ENCODE data around the gene CLPTM1.
A peak's percentile ranks its signal among the peaks of the same experiment; 100 is the strongest.

The CLPTM1 gene

GRCh38 chr19:44975444-44975843, 20.3 kb downstream of the CLPTM1 start:
- Mint-ChIP-seq H3K4me1 (peaks cover 6% of the 10 kb centered on the region), H3K9me3 (no peaks in the 10 kb centered on the region), H3K27ac (no peak overlapping the region), H3K27me3 (no peaks in the 10 kb centered on the region), H3K4me3 (no peak overlapping the region), H3K36me3 (peaks cover 18% of the 10 kb centered on the region)
- ATAC-seq (ENCODE audit: low read depth) (no peak), DNase-seq (ENCODE audit: low spot score in 2 of 2) (no peak)

- peaks cover 13% of the 10 kb centered on the region for H3K36me3 Mint-ChIP-seq
- DNase-seq (ENCODE audit: low spot score in 2 of 2) = no peak
- no peak overlapping the region for H3K4me3 Mint-ChIP-seq
These were observed 28.8 kb downstream of the CLPTM1 start for GRCh38 chr19:44984005-44984404.

GRCh38 chr19:44985445-44985844, 30.3 kb downstream of the CLPTM1 start:
- Mint-ChIP-seq H3K4me3 (no peak overlapping the region), H3K27me3 (no peaks in the 10 kb centered on the region), H3K36me3 (peaks cover 12% of the 10 kb centered on the region), H3K27ac (no peak overlapping the region), H3K4me1 (peaks cover 8% of the 10 kb centered on the region), H3K9me3 (no peaks in the 10 kb centered on the region)
- ATAC-seq (ENCODE audit: low read depth) (no peak), DNase-seq (ENCODE audit: low spot score in 2 of 2) (no peak)

More at GRCh38 chr19:44984005-44984404, 28.8 kb downstream of the CLPTM1 start:
- H3K9me3 Mint-ChIP-seq = no peaks in the 10 kb centered on the region
- no peaks in the 10 kb centered on the region for H3K27me3 Mint-ChIP-seq
- peaks cover 6% of the 10 kb centered on the region for H3K4me1 Mint-ChIP-seq
- no peak for ATAC-seq (ENCODE audit: low read depth)
- H3K27ac Mint-ChIP-seq = peak overlapping the region; percentile 28

- H3K9me3 Mint-ChIP-seq = no peaks in the 10 kb centered on the region
- H3K4me1 Mint-ChIP-seq = peaks cover 8% of the 10 kb centered on the region
- H3K36me3 Mint-ChIP-seq = peaks cover 12% of the 10 kb centered on the region
- no peak overlapping the region for H3K4me3 Mint-ChIP-seq
- DNase-seq (ENCODE audit: low spot score in 2 of 2) (no peak), ATAC-seq (ENCODE audit: low read depth) (no peak)
- H3K27me3 Mint-ChIP-seq = no peaks in the 10 kb centered on the region
- peak overlapping the region; percentile 79 for H3K27ac Mint-ChIP-seq
These were observed 31.2 kb downstream of the CLPTM1 start for GRCh38 chr19:44986389-44986788.

GRCh38 chr19:44987148-44987675, 32.0 kb downstream of the CLPTM1 start:
- no peaks in the 10 kb centered on the region for H3K9me3 Mint-ChIP-seq

DNA sequence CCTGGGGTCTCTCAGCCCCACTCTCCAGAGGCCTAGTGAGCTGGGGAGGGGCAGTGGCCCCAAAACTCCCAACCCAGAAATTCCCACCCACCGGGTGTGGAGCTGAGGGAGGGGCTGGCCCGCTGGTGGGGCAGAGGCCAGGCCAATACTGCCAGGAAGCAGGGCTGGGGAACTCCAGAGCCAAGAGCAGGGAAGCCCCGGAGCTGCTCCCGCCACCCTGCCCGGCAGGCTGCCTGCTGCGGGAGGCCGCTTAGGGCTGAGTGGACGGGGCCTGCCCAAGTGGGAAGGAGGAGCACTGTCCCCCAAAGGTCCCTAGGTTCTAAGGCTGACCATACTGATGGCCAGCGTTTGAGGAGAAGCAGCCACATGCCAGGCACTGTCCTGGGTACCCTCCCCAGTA, 33.1 kb downstream of the CLPTM1 start:
- H3K4me3 Mint-ChIP-seq = no peak overlapping the region
- H3K4me1 Mint-ChIP-seq = peaks cover 8% of the 10 kb centered on the region
- DNase-seq (ENCODE audit: low spot score in 2 of 2) = no peak
- peaks cover 19% of the 10 kb centered on the region for H3K36me3 Mint-ChIP-seq
- no peaks in the 10 kb centered on the region for H3K9me3 Mint-ChIP-seq
- no peak for ATAC-seq (ENCODE audit: low read depth)
- no peak overlapping the region for H3K27ac Mint-ChIP-seq
- H3K27me3 Mint-ChIP-seq = no peaks in the 10 kb centered on the region

More at GRCh38 chr19:44987148-44987675, 32.0 kb downstream of the CLPTM1 start:
- no peak for ATAC-seq (ENCODE audit: low read depth)
- peaks cover 8% of the 10 kb centered on the region for H3K4me1 Mint-ChIP-seq
- H3K4me3 Mint-ChIP-seq = no peak overlapping the region
- no peaks in the 10 kb centered on the region for H3K27me3 Mint-ChIP-seq
- peak overlapping the region; percentile 89 for H3K27ac Mint-ChIP-seq
- H3K36me3 Mint-ChIP-seq = peaks cover 19% of the 10 kb centered on the region
- no peak for DNase-seq (ENCODE audit: low spot score in 2 of 2)

DNA sequence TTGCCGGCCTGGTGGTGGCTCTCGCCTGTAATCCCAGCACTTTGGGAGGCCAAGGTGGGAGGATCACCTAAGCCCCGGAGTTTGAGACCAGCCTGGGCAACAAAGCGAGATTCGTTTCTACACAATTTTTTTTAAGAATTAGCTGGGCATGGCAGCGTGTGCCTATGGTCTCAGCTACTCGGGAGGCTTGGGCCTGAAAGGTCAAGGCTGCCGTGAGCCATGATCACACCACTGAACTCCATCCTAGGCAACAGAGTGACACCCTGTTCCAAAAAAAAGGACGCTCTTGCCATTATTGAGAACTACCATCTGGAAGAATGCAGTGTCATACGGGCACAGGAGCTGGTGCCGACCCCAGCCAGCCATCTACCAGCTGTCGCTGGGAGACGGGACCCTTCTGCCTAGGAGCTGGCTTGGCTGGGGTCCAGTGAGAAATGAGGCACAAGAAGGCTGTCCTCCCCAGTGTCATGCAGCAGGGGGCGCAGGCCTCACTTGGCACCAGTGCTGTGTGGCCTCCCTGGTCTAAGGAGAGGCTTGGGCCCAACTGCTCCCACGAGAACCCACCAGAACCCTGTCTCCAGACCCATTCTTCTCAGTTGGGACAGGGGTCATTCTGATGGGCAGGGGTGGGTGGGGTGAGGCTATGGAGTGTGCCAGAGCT, 33.8 kb downstream of the CLPTM1 start:
- DNase-seq (ENCODE audit: low spot score in 2 of 2) (peak; percentile 72 to 75), ATAC-seq (ENCODE audit: low read depth) (peak; percentile 97)
- Mint-ChIP-seq H3K9me3 (no peaks in the 10 kb centered on the region), H3K4me1 (peaks cover 8% of the 10 kb centered on the region), H3K4me3 (no peak overlapping the region), H3K36me3 (peaks cover 20% of the 10 kb centered on the region), H3K27me3 (no peaks in the 10 kb centered on the region), H3K27ac (peak overlapping the region; percentile 57)

DNA sequence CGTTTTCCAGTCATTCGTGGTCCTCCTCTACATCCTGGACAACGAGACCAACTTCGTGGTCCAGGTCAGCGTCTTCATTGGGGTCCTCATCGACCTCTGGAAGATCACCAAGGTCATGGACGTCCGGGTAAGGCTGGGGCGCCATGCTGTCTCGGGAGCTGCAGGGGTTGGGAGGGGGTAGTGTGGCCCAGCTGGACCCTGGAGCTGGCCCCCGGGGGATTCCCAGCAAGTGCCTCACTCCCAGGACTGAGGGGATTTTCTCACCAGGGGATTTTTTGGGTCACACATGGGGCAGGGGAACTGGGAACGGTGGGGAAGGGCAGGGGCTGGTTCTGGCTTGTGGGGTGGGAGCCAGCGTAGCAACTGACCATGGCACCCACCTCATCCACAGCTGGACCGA, 35.3 kb downstream of the CLPTM1 start:
- Mint-ChIP-seq H3K27me3 (no peaks in the 10 kb centered on the region), H3K4me1 (peaks cover 12% of the 10 kb centered on the region), H3K4me3 (no peak overlapping the region), H3K36me3 (peaks cover 23% of the 10 kb centered on the region), H3K9me3 (no peaks in the 10 kb centered on the region), H3K27ac (no peak overlapping the region)
- ATAC-seq (ENCODE audit: low read depth) (no peak), DNase-seq (ENCODE audit: low spot score in 2 of 2) (no peak)

DNA sequence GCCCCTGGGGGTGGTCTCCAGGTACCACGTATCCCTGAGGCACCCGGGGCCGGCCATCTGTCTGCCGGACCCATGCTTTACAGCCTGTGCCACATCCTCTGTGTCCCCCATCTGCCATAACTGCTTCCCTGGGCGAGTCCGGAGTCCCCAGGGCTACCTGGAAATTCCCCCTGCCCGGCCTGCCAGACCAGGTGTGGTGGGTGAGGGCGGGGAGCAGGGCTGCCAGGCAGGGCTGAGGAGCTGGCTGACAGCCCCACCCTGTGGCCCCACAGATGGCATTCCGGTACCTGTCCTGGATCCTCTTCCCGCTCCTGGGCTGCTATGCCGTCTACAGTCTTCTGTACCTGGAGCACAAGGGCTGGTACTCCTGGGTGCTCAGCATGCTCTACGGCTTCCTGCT, 35.8 kb downstream of the CLPTM1 start:
- ATAC-seq (ENCODE audit: low read depth) (no peak), DNase-seq (ENCODE audit: low spot score in 2 of 2) (no peak)
- Mint-ChIP-seq H3K36me3 (peaks cover 21% of the 10 kb centered on the region), H3K27ac (no peak overlapping the region), H3K9me3 (no peaks in the 10 kb centered on the region), H3K27me3 (no peaks in the 10 kb centered on the region), H3K4me1 (peaks cover 12% of the 10 kb centered on the region), H3K4me3 (no peak overlapping the region)

DNA sequence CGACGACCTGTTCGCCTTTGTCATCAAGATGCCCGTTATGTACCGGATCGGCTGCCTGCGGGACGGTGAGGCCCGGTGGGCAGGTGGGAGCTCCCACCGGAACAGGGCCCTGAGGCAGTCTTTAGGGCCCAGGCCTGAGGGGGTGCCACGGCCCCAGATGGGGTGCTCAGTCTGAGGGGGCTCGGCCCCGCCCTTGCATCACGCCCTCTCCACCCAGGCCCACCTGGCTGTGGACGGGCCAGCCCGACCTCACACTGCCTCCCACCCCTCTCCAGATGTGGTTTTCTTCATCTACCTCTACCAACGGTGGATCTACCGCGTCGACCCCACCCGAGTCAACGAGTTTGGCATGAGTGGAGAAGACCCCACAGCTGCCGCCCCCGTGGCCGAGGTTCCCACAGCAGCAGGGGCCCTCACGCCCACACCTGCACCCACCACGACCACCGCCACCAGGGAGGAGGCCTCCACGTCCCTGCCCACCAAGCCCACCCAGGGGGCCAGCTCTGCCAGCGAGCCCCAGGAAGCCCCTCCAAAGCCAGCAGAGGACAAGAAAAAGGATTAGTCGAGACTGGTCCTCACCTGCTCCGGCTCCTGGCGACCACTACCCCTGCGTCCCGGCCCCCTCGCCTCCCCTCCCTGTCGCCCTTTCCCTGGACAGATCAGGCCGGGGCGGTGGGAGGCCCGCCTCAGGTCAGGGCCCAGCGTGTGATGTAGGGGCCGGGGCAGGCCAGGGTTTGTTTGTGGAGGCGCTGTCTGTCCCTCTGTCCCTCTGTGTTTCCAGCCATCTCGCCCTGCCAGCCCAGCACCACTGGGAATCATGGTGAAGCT, 37.4 kb downstream of the CLPTM1 start:
- no peak for ATAC-seq (ENCODE audit: low read depth)
- Mint-ChIP-seq H3K9me3 (no peaks in the 10 kb centered on the region), H3K4me3 (no peak overlapping the region), H3K4me1 (peaks cover 11% of the 10 kb centered on the region), H3K27me3 (no peaks in the 10 kb centered on the region), H3K36me3 (peaks cover 17% of the 10 kb centered on the region), H3K27ac (no peak overlapping the region)
- no peak for DNase-seq (ENCODE audit: low spot score in 2 of 2)

- no peaks in the 10 kb centered on the region for H3K27me3 Mint-ChIP-seq
- no peak for DNase-seq (ENCODE audit: low spot score in 2 of 2)
- no peak overlapping the region for H3K4me3 Mint-ChIP-seq
- H3K4me1 Mint-ChIP-seq = peaks cover 8% of the 10 kb centered on the region
- H3K36me3 Mint-ChIP-seq = peaks cover 12% of the 10 kb centered on the region
- ATAC-seq (ENCODE audit: low read depth) = no peak
- no peak overlapping the region for H3K27ac Mint-ChIP-seq
- peaks cover 3% of the 10 kb centered on the region for H3K9me3 Mint-ChIP-seq
These were observed 38.3 kb downstream of the CLPTM1 start for GRCh38 chr19:44993526-44993925.

DNA sequence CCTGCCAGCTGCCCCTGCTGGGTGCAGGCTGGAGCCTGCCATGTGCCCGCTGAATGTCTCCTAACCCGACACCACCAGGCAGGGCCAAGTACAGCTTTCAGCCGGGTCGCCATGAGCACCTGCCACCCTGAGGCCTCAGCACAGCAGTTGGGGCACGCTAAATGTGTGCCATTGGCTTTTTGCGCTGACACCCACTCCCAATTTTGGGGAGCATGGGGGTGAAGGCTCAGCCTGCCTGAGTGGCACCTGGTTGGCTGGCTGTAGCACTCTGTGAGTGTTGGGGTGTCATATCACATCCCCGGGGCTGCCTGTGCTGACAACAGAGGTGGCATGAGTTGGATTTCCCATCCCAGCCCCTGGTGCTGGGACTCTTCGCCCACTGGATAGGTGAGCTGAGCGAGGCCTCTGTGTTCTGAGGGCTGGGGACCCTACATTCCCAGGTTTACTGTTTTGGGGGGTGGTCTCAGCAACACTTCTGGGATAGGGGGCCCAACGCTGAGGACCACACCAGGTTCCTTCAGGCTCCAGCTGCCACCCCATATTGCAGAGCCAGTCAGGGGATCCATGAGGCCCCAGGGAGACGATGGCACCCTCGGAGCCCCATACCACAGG, 38.9 kb downstream of the CLPTM1 start:
- peaks cover 6% of the 10 kb centered on the region for H3K4me1 Mint-ChIP-seq
- H3K36me3 Mint-ChIP-seq = peaks cover 12% of the 10 kb centered on the region
- H3K9me3 Mint-ChIP-seq = peaks cover 3% of the 10 kb centered on the region
- no peak for DNase-seq (ENCODE audit: low spot score in 2 of 2)
- H3K27ac Mint-ChIP-seq = no peak overlapping the region
- H3K27me3 Mint-ChIP-seq = no peaks in the 10 kb centered on the region
- ATAC-seq (ENCODE audit: low read depth) = no peak
- no peak overlapping the region for H3K4me3 Mint-ChIP-seq

GRCh38 chr19:44998025-44998424, 42.8 kb downstream of the CLPTM1 start:
- peak overlapping the region; percentile 14 for H3K27ac Mint-ChIP-seq
- DNase-seq (ENCODE audit: low spot score in 2 of 2) = no peak
- H3K27me3 Mint-ChIP-seq = no peaks in the 10 kb centered on the region
- H3K4me1 Mint-ChIP-seq = peaks cover 7% of the 10 kb centered on the region
- no peak for ATAC-seq (ENCODE audit: low read depth)
- no peak overlapping the region for H3K4me3 Mint-ChIP-seq
- H3K36me3 Mint-ChIP-seq = peaks cover 6% of the 10 kb centered on the region
- H3K9me3 Mint-ChIP-seq = peaks cover 3% of the 10 kb centered on the region

Data from memory B cell (primary cell).